Tibial nerve (tissue), 4 donors: ENCODE data around the gene NUP188.

Experiments used
- CTCF ChIP-seq, 5 experiments: fragments of 200-600 bp in 3 of 5; fragments of 450-650 bp in 2 of 5; sonication (generic) in 3 of 5; IDR thresholded peaks; one replicate each; pipeline ENCODE4 v1.5.1; 2016 to 2019; ENCODE audit warnings: antibody characterized with exemption in 5 of 5, mild to moderate bottlenecking in 3 of 5, moderate library complexity in 2 of 5
- EP300 ChIP-seq, 2 donors: sonication (generic); formaldehyde crosslinking; IDR thresholded peaks; one replicate each; pipeline ENCODE4 v1.6.1; 2017; ENCODE audit warnings: antibody characterized with exemption in 2 of 2, mild to moderate bottlenecking in 1 of 2
- POLR2A ChIP-seq, 2 donors: fragments of 450-650 bp; IDR thresholded peaks; one replicate each; pipeline ENCODE4 v1.6.1; 2017; ENCODE audit warnings: antibody characterized with exemption in 2 of 2, mild to moderate bottlenecking in 2 of 2, moderate library complexity in 2 of 2

GRCh38 chr9:129007035-129007765 is 59.7 kb downstream of the NUP188 start:
- TF ChIP-seq CTCF (IDR thresholded peaks at IDR 0.05) (no peak), POLR2A (IDR thresholded peaks at IDR 0.05) (no peak), EP300 (IDR thresholded peaks at IDR 0.05) (no peak)
